NCI-H1048 (cell line): ENCODE data around the gene NDUFS2.

Source experiments
- DNase-seq: peaks from one replicate; lab custom pipeline; 2025; lab: John Stamatoyannopoulos, UW

The NDUFS2 gene

GRCh38 chr1:161172776-161173376 is 29.3 kb upstream of the NDUFS2 start:
- DNase-seq: no peak

- no peak for DNase-seq
Measured at GRCh38 chr1:161173711-161174110, 28.5 kb upstream of the NDUFS2 start.

- DNase-seq: no peak
Measured at GRCh38 chr1:161174911-161175310, 27.3 kb upstream of the NDUFS2 start.

- DNase-seq: no peak
Measured at GRCh38 chr1:161175771-161176453, 26.3 kb upstream of the NDUFS2 start.

- no peak for DNase-seq
Measured at GRCh38 chr1:161176468-161177111, 25.6 kb upstream of the NDUFS2 start.

GRCh38 chr1:161177112-161177935 is 24.8 kb upstream of the NDUFS2 start, which contains the start of gene B4GALT3:
B4GALT3 (minus strand) TSS chr1:161177507; CDS start chr1:161176060, 1,447 bp downstream.
- DNase-seq: peak; percentile 69

GRCh38 chr1:161177936-161178244 is 24.3 kb upstream of the NDUFS2 start:
- no peak for DNase-seq

GRCh38 chr1:161179698-161180097 is 22.5 kb upstream of the NDUFS2 start:
- no peak for DNase-seq

- DNase-seq: no peak
Measured at GRCh38 chr1:161180639-161181038, 21.5 kb upstream of the NDUFS2 start.

GRCh38 chr1:161182214-161182613 is 20.0 kb upstream of the NDUFS2 start:
- no peak for DNase-seq

GRCh38 chr1:161185282-161185682 is 16.9 kb upstream of the NDUFS2 start:
- DNase-seq: no peak

- no peak for DNase-seq
Measured at GRCh38 chr1:161185732-161186311, 16.3 kb upstream of the NDUFS2 start.

- no peak for DNase-seq
Measured at GRCh38 chr1:161187311-161187710, 14.9 kb upstream of the NDUFS2 start.

- DNase-seq: no peak
Measured at GRCh38 chr1:161188381-161188780, 13.8 kb upstream of the NDUFS2 start.

- DNase-seq: no peak
Measured at GRCh38 chr1:161189036-161189435, 13.1 kb upstream of the NDUFS2 start.

GRCh38 chr1:161190962-161191521 is 11.1 kb upstream of the NDUFS2 start:
- no peak for DNase-seq

- DNase-seq: no peak
Measured at GRCh38 chr1:161191971-161192370, 10.2 kb upstream of the NDUFS2 start.

GRCh38 chr1:161192476-161193465 is 9.4 kb upstream of the NDUFS2 start:
- peak; percentile 48 for DNase-seq

GRCh38 chr1:161193561-161194235 is 8.5 kb upstream of the NDUFS2 start:
- DNase-seq: no peak

GRCh38 chr1:161195171-161195570 is 7.0 kb upstream of the NDUFS2 start:
- no peak for DNase-seq
